ENCODE results near the gene FAM168B.
A peak's percentile ranks its signal among the peaks of the same experiment; 100 is the strongest.

Gene FAM168B

DNA sequence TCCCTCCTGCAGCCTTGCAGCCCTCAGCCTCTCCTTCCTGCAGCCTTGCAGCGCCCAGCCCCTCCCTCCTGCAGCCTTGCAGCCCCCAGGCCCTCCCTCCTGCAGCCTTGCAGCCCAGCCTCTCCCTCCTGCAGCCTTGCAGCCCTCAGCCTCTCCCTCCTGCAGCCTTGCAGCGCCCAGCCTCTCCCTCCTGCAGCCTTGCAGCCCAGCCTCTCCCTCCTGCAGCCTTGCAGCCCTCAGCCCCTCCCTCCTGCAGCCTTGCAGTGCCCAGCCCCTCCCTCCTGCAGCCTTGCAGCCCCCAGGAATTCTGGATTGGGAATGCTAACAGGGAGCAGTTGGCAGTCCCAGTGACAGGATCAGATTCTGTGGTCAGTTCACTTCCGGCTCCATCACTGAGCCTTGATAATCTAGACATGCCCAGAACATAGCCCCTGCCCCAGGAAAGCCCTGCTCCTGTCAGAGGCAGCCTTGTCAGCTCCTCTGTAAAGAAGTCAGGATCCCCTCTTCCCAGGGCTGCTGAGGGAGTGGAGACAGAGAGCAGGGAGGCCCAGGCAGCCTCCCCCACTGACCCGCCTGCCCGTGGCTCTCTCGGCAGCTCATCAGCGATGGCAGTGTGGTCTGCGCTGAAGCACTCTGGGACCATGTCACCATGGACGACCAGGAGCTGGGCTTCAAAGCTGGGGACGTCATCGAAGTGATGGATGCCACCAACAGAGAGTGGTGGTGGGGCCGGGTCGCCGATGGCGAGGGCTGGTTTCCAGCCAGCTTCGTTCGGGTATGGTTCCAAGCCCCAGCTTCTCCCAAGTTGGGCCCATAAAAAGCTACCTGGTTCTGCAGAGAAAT is 54.8 kb downstream of the FAM168B start:
- DNase-seq: no peak

DNA sequence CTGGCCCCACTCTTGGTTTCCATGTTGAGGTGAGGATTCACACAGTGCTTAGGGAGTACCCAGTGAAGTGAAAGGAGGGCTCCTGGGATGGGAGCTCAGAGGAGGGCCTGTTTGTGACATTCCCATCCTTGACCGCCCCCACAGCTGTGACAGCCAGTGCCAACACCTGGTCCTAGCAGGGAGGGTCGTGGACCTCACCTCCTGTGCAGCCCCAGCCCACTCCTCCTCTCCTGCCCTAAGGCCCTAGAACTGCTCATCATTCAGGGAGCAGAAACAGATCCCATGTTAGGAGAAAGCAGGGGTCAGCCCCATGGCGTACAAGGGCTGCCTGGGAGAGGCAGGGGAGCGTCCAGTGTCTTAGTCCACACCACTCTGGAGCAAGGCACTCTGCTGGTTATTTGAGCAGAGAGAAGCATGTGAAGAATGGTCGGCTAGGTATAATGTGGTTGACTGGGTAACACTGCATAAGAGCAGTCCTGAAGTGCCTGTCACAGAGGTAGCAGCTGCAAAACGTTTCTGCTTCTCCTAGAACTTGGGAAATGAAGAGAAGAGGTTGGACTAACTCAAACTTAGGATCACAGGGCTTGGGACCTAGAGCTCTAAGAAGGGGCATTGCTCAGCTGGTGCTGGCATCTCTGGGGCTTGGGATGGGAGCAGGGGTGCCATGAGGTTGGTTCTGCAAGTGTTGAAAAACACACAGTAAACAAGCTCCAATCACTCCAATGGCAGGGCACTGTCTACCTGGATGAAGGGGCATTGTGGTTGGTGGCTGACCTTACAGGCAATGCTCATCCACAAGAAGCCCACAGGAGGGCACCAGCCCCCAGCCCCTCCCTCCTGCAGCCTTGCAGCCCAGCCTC is 55.6 kb downstream of the FAM168B start:
- no peak for DNase-seq

DNA sequence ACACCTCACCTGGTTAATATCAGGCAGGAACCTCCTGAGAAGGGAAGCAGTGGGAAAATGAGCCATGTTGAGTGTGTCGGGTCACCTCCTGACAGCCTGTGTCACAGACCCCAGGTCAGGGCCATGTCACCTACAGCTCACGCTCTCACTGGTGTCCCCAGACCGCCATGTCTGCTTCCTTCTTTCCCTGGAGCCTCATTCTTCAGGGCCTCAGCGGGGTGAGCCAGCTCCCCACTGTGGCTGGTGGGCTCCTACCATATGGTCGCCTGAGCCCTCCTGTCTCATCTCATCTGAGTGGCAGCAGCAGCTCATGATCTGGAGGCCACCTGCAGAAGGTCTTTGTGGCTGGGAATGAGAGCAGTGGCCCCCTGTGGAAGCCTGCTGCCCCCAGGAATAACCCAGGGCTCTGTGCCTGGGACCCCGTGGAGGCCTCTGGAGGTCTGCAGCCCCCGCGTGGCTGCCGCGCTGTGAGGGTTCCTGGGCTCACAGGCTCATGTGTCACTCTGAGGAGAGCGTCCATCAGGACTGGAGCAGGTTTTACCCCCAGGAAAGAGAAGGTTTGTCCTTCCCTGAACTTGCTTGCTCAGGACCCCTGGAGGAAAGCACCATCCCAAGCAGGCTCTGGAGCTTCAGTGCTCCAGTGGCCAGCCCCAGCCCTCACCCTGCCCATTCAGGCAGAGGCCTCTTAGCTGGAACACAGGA is 56.4 kb downstream of the FAM168B start:
- no peak for DNase-seq

DNA sequence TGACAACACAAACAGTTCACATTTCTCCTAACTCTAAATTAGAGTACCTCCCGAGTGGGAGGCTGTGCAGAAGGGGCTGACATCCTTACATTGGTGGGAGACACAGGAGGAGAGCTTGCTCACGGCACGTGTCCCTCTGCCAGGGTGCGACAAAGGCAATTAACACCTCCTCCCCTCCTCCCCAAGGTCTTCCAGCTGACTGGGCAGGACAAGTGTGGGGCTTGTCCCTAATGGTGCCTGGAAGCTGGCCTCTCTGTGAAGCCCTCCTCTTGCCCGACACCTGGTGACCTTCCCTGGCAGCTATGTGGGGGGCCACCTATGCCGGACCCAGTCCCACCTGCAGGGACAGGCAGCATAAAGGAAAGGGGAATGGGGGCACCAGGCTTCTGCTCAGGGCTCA is 57.0 kb downstream of the FAM168B start:
- no peak for DNase-seq

DNA sequence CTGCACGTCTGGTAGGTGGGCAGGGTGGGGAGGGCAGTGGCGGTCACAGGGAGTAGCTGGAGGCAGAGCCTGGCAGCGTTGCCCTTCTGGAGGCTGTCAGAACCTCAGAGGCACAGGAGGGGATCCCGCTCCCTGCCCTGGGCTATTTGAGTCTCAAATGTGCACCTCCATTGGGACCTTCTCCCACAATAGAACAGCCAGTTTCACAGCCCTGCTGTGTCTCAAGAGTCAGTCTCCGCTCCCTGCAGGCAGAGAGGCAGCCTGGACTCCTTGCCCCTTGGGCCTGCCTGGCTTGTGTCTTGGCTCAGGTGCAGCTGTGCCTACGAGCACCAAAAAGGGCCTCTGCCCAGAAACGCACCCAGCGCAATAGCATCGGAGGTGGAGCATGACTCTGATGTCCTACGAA is 57.4 kb downstream of the FAM168B start:
- DNase-seq: no peak

DNA sequence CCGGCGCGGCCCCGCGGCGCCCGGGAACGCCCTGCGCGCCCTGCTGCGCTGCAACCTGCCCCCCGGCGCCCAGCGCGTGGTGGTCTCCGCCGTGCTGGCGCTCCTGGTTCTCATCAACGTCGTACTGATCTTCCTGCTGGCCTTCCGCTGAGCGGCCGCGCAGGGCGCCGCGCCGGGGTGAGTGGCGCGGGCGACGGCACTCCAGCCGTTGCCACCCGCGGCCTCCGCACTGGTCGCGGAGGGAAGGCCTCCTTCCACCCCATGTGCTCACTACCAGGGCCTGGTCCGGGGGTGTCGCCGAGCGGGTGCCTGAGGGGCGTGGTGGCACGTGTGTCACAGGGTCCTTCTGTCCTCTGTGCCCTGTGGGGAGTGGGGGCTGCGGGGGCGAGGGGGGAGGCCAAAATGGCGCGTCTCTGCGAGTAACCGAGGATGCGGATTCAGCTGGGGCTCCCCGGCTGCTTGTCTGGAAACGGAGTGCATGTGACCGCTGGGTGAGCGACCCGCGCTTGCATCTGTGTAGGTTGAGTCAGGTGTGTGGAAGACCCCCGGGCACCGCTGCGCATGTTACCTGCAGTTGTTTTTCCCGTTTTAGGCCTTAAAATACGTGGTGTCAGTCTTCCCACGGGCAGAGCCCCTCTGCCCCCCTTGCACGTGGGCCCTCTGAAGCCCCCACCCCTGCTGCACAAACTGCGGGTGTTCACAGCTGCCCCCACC is 58.0 kb downstream of the FAM168B start:
- DNase-seq: peak; percentile 35

DNA sequence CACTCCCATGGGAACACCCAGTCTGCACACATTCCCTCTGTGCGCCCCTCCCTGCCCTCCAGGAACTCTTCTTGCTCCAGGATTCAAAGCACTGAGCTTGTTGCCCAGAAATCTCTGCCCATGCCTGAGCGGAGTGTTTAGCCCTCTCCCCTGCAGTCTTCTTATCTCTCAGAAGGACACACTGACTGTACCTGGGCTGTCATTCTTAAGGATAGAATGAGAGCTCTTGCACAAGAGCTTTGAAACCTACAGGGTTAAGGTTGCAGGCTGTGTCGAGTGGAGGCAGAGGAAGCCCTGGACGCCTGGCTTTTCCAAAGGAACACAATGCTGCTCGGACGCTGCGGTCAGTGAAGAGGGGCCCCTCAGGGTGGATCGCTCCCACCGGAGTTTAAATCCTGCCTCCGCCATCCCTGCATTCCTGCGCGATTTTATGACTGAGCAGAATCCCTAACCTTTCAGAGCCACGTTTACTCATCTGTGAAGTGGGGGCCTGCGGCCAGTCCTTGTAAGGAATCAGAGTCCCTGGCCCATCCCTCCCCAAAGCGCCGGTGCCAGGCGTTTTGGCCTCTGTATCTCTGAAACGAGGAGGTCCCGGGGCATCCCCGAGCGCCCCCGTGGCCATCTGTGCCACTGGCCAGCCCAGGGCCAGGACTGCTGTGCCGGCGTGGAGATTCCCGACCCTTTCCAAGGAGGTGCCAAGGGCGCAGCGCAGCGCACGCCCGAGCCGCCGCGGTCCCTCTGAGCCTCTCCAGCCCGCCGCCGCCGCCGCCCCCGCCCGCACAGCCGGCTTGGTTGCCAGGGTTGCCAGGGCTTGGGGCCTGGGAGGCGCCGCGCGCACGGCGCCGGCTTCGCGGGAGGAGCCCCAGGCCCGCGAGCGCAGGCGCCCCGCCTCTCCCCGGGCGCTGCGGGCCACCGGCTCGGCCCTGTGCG is 58.9 kb downstream of the FAM168B start:
- peak; percentile 48 for DNase-seq

DNA sequence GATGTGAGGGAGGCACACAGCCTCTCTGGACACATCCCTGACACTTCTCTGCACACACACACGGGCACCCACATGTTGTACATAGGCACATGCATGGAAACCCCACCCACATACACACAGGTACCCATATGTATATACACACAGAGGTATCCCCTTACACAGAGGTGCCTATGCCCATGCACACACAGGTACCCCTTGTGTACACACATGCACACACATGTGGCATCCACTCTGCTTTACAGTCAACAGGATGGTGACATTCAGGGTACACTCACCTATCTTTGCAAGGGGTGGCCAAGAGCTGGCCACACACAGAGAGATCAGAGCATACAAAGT is 59.5 kb downstream of the FAM168B start:
- no peak for DNase-seq

DNA sequence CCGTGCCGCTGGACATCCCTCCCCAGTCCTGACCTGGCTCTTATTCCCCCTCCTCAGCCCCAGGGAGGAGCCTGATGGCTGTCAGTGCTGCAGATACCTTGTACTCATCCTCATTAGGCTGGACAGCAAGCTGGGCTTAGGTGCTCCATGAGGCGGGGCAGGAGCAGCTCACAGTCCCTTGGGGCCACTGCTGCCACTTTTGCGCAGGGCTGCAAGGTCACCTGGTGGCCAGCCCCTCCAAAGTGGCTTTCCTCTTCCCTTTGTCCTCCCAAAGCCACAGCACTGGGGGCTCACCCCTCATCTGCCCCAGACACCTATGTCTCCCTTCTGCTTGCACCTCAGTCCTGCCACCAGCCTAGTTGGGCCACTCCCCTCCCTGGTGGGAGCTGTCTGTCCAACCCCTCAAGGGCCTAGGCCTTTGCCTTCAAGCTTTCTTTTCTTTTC is 60.8 kb downstream of the FAM168B start:
- DNase-seq: no peak

DNA sequence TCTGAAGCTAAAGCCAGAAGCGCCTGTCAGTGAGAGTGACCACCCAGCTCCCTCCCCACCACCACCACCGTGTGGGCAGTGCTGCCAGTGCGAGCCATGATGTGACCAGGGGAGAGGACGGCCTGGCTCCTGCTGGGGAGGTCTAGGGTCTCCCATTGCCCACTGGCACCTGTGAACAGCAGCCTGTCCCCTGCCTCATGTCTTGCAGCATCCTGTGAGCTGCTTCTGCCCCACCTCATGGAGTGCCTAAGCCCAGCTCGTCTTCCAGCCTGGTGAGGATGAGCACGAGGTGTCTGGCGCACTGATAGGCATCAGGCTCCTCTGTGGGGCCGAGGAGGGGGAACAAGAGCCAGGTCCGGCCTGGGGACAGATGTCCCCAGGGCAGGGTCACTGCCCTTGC is 61.4 kb downstream of the FAM168B start:
- no peak for DNase-seq

DNA sequence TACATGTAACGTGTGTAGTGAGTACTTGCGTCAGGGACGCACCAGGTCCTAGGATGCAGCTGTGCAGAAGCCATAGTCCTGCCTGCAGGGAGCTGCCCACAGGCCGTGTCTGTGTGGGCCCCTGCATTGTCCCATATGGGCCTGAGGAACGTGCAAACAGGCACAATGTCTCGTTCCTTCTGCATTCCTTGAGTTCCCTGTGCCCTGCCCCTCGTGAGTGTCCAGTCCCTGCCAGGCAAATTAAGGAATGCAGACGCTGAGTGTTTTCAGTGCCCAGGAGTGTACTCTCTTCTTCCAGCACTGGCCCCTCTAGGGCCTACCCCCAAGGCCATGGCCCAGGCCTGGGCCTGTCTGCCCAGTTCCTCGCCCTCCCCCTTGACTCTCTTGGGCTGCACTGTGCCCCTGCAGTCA is 61.8 kb downstream of the FAM168B start:
- DNase-seq: no peak

DNA sequence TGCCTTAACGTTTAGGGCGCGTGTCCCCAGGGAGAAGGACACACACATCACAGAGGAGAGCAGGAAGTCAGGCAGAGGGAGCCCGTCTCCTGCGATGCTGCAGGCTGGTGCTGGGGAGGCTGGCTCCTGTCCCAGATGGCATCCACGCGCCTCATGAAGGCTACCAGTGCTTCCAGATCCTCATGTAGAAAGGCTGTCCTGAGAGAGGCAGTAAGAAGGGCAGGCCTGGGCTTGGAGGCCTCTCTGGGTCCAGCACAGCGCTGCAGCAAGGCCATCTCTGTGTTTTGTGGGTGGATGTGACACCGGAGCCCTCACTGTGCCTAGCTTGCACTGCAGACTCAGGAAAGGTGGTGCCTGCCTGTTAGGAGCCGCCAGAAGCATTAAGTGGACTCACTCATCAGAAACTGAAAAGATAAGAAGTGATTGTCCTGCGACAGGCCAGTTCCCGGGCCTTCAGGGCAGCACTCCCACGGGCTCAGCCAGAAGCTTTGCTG is 62.7 kb downstream of the FAM168B start:
- DNase-seq: no peak

DNA sequence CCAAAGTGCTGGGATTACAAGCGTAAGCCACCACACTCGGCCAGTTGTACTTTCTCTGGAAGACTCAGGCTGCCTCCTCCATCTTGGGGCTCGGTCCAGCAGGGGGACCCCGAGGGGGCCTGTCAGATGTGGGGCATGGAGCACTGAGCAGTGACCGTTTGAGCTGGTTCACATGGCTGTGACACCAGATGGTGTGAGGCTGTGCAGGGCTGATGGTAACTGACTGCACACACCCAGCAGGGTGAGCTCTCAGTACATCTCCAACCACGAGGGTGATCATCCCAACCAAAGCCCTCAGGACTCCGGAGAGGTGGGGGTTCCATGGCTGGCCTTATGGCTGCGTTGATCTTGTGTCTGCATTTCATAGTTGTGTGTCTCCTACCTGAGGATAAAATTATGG is 63.4 kb downstream of the FAM168B start:
- no peak for DNase-seq

DNA sequence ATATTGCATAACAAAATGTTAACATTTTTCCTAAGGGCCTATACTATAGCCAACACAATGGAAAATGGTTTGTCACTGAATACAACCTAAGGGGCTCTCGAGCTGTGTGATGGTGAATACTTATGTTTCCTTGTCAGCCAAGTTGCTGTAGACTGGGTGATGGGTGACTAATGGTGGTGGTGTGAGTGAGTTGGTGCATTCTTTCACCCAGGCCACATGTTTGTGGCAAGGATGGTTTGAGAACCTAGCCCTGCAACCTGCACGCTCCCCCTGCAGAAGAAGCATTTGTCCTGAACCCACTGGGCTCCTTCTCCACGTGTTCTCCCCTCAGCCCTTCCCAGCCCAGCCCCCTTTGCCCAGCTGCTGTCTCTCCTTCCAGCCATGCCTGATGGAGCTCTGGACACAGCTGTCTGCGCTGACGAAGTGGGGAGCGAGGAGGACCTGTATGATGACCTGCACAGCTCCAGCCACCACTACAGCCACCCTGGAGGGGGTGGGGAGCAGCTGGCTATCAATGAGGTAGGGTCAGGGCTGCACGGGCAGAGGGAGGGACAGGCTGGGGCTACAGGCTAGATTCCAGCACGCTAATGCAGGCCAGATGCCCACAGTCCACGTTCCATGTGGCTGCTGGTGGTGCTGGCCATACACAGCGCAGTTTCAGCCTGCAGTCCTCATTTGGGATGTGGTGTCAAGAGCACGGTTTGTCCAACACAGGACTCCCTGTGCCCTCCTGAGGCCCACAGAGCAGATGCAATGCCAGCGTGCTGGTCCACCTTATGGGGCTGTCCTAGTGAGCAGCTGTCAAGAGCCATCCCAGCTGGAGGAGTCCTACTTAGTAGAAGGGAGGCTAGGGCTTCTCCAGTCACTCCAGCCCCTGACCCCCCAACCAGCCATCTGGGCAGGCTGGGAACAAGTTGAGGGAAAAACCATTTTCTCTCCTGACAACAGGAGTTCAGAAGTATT is 65.4 kb downstream of the FAM168B start:
- DNase-seq: no peak

DNA sequence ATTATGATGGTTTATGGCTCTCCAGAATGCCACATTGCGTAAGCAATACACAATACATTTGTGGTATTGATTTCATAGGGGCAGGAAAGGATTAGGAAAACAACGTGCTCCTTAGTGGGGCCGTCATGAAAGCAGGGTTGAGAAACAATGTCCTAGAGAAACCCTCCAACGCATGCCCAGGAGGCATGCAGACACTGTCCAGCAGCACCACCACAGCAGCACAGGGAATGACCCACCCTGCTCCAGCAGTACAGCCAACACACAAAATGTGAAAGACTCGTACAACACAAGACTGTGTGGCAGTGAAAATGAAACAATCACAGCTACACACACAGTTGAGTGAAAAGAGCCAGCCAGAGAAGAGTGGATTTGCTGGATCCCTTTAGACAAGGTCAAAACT is 66.3 kb downstream of the FAM168B start:
- no peak for DNase-seq

DNA sequence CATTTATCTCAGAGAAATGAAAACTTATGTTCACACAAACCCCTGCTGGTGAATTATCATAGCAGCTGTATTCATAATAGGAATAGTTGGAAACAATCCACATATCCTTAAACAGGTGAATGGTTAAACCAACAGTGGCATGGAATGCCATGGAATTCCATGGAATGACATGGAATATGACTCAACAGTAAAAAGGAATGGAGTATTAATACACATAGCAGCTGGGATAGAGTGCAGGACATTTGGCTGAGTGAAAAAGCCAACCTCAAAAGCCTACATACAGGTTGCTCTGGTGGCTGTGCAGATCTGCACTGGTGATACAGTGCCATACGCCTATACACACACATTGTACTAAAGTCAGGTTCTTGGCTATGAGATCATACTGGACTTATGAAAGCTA is 69.5 kb downstream of the FAM168B start:
- DNase-seq: no peak

DNA sequence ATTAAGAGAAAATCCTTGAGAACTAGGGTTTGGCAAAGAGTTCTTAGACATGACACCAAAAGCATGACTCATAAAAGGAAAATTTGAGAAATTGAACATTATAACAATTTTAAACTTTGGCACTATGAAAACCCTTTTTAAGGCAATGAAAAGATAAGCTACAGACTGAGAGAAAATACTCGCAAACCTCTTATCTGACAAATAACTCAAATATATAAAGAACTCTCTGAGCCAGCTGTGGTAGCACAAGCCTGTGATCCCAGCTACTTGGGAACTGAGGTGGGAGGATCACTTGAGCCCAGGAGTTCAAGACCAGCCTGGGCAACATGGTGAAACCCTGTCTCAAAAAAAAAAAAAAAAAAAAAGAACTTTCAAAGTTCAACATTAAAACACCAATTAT is 70.5 kb downstream of the FAM168B start:
- DNase-seq: no peak

DNA sequence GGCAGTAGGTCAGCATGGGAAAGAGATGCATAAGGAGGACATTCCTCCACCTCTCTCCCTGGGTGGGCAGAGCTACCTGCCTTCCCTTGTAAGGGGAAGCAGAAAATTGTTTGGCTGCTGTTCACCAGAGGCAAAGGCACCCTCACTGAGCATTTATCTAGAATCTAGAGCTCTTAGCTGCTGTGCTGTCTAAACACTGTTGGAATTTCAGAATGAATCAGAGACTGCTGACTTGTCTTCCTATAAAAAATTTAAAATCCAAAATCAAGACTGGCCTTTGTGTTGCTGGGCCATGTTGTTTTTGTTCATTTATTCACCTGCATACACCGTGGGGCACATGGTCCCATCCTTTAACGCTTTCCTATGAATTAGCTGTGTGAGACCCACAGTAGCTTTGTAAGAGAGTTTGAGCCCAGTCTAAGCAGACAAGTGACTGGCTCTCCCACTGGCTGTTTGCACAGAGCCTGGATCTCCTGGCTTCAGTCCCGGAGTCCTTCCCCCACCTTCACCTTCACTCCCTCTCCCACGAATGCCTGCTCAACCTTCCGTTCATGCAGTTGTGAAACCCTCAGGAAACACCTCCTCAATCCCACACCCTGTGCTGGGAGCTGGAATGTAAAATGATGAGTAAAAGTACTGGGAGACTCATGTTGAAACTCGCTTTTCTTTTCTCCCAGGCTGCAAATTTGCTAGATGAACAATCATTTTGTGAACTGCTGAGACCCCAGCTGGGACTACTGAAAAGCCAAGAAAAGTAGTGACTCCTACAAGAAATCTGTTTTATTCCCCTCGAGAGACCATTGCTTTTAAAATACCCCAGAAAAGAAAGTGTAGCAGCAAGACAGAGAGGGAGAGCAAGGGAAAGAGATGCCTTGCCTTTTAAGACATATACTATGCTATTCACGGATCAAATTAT is 76.2 kb downstream of the FAM168B start:
- DNase-seq: no peak

DNA sequence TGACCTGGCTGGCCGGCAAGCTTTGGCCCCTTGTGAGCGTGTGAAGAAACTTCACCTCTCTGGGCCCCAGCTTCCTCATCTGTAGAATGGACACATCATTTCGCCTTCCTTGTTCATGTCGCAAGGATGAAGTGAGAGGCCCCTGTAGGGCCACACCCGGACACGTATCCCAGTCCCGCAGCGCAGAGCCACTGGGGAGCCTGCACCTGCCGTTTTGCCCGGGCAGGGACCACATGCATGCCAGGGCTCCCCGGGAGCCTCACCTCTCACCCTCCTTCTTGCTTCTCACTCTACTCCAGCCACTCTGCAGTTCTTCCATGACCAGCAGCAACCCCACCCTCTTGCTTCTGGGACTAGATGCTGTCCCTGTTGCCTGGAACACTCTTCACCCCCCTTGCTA is 77.5 kb downstream of the FAM168B start:
- DNase-seq: no peak

Measured in NCI-H1092 treated with DMSO at 0.1 percent for 48 hours (cell line).